GM19099 (cell line): ENCODE data around the gene CKS2.

ENCODE experiments used
- POLR2A ChIP-seq: IDR thresholded peaks from 3 replicates; pipeline ENCODE4 v1.6.1; 2011; ENCODE audit warnings: low read depth; ENCODE audit not compliant: insufficient read length; ENCODE audit errors: extremely low read depth

Gene CKS2

GRCh38 chr9:89305868-89306267, 5.1 kb upstream of the CKS2 start:
- TF ChIP-seq POLR2A: no peak

GRCh38 chr9:89309166-89309565, 1.8 kb upstream of the CKS2 start:
- TF ChIP-seq POLR2A: no peak

DNA sequence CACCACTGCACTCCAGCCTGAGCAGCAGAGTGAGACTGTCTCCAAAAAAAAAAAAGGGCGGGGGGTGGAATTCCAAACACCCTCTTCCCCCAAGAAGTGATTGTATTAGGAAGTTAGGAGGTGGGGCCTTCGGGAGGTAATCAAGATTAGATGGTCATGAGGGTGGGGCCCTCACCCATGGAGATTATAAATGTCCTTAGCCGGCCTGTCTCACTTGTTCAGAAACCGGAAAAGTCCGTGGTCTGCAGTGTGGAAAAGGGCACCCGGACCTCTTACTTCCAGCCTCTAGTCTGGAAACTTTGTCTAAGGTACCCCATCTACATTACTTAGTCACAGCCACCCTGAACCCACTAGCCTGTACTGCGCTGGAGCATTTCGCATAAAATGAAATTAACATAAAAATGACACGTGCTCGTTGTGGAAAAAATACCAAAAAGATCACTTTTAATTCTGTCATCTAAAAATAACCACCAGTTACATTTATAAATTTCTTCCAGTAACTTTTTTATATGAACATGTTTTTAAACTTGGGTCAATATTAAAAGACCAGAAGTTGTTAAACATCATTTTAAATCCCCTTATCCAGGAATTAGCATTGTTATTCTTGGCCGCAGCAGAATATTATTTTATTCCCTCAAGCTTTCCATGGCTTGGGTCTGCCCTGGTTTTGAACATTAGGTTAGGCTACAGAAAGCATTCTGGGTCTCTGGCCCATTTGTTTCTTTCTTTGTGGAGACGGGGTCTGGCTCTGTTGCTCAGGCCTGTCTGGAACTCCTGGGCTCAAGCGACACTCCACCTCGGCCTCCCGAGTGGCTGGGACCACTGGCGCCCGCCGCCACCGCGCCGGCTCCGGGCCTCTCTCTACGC, 1.2 kb upstream of the CKS2 start:
- no peak for TF ChIP-seq POLR2A

DNA sequence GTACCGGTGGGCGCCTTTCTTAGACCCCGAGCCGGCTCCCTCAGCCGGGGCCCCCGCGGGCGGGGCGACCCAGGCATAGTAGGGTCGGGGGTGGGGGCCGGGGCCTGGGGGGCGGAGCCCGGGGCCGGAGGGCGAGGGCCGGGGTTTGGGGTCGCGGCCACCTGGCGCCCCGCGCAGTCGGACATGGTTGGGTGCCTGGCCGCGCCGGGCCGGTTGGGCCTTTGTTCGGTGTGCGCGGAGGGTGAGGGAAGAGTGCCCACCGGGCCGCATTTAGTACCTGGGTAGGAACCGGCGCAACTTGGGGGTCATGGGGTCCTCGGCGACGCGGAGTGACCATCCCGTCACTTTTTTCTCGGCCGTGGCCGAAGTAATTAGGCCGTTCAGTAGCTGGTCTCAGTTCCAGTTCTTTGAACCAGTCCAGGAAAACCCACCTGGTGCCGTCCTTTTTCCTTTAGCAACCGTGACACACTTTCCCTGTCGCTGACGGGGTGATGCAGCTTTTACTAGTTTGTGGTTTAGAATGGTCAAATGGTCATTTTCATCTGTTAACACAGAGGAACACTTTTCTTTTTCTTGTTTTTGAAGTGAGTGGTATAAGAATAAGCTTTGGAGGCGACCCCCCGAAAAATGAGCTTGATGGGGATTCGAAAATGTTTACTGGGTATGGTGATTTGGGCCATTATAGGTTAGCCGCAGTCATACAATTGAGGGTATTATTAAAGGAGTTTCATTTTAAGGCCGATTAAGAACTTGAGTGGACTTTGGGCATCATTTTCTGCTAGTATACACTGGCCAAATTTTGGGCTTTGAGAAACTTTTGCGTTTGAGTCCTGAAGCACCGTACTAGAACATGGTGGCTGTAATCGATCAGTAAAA, 589 bp downstream of the CKS2 start:
- TF ChIP-seq POLR2A: no peak

DNA sequence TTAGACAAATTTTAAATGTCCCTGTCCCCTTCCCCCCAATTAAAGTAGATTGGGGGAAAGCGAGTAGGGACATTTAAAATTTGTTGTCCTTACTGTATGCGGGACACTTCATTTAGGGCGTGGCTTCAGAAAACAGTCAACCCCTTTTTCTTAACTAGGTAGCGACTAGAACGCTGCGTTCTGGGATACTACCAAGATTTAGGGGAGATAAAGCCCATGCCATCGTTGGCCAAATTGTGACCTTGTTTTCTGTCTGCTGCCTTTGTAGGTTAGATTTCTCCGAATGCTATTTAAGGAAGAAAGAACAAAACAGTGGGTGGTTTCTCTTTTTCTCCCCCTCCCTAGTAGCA, 1.2 kb downstream of the CKS2 start:
- no peak for TF ChIP-seq POLR2A

DNA sequence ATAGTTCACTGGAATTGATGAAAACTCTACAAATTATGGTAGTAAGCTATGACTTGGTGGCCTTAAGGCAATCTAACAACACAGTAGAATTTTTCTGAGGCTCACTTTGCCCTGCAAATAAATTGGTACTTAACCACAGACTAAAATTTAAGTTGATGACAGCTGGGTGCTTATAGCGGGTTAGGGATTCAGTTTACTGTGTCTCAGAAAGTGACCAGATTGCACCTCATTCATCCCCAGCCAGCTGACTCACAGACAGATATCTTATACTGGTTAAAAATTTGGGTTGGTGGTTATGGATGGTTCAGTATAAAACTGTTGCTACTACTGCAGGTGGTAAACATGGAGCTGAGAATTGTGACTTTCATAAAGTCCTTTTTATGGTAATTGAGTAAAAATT, 2.8 kb downstream of the CKS2 start:
- TF ChIP-seq POLR2A: no peak

DNA sequence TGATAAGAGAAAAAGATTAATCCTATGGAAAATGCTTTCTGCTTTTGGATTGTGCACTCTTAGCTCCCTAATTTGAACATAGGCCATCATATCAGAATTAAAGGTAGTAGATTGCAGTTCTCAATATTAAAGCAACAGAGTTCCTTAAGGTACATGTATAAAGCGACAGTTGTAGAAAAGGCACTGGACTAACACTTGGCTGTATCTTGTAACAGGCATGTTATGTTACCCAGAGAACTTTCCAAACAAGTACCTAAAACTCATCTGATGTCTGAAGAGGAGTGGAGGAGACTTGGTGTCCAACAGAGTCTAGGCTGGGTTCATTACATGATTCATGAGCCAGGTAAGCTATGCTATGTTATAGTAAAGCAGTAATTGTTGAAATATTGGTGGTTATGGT, 4.0 kb downstream of the CKS2 start:
- TF ChIP-seq POLR2A: no peak

- TF ChIP-seq POLR2A: no peak
These were observed 4.5 kb downstream of the CKS2 start for GRCh38 chr9:89315482-89315881.

- no peak for TF ChIP-seq POLR2A
These were observed 6.3 kb downstream of the CKS2 start for GRCh38 chr9:89317282-89317681.

DNA sequence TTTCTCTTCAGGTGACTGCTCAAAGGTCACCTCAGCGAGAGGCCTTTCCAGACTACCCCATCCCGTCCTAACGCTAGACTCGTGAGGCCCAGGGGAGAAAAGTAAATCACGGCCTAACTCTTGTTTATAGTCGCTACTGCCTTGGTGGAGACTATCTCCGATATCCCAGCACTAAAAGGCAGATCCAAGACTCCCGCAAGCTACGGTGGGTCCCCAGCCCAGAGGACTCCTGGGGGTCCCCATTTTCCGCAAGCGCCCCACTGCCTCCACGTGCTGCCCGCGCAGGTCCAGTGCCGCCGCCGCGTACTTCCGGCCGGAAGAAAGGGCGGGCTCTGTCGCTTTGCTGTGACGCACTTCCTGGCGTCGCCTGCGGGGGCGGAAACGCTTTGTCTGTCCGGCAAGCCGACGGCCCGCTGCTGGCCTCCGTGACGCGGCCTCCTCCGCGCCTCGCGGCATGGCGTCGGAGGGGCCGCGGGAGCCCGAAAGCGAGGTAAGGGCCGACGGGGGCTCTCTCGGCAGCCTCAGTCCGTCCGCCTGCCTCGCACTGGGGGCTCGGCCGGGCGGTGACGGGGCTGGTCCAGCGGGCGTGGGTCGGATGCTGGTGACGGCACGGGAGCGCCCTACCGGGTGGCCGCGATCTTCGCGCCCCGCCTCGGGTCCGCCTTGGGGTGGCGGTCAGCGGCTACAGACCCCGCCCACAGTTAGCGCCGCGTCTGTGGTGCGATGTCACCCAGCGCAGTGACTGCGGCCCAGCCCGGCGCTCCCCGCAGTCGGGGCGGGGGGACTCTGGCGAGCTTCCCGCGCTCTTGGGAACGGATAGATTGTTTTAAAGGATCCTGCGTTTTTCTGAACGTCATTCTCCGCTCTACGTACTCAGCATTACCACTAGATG, 7.4 kb downstream of the CKS2 start, which contains the start of gene SECISBP2:
Gene SECISBP2 (plus strand): TSS at position 378 of the 892 bp plus-strand sequence. CDS start 77 bp downstream, at position 455.
- peak; percentile 96 for TF ChIP-seq POLR2A

GRCh38 chr9:89319015-89319905, 8.3 kb downstream of the CKS2 start:
- TF ChIP-seq POLR2A: no peak

DNA sequence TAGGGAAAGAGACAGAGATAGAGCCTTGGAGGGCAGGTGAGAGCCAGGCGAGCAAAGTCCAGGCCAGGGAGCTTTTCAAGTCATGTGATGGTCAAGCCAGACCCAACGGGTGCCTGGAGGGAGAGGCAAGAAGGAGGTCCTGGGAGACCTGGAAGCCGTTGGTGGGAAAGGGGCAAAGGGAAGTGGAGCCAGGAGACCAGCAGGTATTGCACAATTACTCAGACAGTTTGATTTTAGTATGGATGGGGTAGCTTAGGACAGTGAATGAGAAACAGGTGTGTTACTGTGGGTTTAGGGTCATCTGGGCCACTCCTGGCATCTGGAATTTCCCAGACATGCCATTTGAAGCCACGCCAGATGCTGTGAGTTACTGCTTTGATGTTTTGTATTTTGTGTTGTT, 12.4 kb downstream of the CKS2 start:
- TF ChIP-seq POLR2A: no peak

GRCh38 chr9:89325733-89326132, 14.7 kb downstream of the CKS2 start:
- no peak for TF ChIP-seq POLR2A

GRCh38 chr9:89328064-89328463, 17.1 kb downstream of the CKS2 start:
- TF ChIP-seq POLR2A: no peak

- no peak for TF ChIP-seq POLR2A
These were observed 18.9 kb downstream of the CKS2 start for GRCh38 chr9:89329917-89330316.

- TF ChIP-seq POLR2A: no peak
These were observed 19.5 kb downstream of the CKS2 start for GRCh38 chr9:89330513-89330912.
